Embryonic facial prominence (tissue), 1 donor: ENCODE data around the gene BCOR.

Experiments
- DNase-seq: peaks from one replicate; pipeline ENCODE4 v3.0.0-alpha.2; 2016; ENCODE audit errors: extremely low spot score

BCOR gene

GRCh38 chrX:40097504-40098263 lies at the start of gene BCOR:
BCOR (minus strand) TSS chrX:40097958; CDS start chrX:40077929, 20,029 bp downstream.
- no peak for DNase-seq

DNA sequence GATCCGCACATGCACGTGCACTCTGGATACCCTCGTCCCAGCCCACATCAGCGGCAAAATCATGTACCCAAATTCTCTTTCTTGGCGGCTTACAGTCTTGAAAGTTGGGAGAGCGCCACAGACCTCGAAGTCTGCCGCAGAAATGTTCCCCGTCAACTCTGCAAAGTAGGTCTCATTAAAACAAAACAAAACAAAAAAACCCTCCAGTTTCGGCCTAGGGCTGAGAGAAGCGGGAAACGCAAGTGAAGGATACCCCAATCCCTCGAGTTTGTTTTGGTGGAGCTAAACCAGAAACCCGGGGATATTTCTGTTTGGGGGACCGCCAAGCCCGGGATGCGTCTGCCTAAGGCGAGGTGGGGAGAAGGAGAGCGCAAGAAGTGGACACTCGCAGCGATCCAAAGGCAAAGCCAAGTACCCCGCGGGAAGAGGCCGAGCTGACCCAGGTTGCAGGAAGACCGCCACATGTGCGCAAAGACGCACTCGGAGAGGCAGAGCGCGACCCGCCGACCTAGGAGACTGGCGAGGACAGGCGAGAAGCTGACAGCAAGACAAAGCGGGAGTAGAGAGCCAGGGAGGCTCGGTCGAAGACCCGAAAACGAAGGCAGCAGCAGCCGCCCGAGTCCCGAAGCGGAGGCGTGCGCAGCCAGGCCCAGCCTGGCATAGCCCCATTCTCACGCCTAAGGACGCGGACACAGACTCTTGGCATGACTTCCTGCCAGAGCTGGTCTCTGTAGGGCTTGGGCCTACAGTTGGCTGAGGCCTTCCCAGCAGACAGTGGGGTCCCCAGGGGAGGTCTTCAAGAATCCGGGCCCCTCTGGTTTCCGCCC lies 49.6 kb upstream of the BCOR start:
- DNase-seq = no peak

GRCh38 chrX:40146262-40147125 lies 48.7 kb upstream of the BCOR start:
- DNase-seq = no peak

DNA sequence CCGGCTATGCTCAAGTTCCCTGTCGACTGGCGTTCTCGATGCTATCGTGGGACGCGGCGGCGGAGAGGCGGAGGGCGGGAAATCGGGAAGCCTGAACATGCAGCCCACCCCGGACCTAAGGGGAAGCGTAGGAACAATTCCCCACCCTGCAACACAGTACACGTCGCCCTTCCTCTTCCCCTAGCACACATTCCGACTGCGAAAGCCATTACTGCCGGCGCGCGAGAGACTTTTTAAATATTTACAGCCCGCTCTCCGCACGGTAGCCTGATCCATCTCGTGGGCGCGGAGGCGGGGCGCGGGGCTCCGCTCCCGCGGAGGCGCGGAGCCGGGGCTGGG lies 48.1 kb upstream of the BCOR start:
- no peak for DNase-seq

DNA sequence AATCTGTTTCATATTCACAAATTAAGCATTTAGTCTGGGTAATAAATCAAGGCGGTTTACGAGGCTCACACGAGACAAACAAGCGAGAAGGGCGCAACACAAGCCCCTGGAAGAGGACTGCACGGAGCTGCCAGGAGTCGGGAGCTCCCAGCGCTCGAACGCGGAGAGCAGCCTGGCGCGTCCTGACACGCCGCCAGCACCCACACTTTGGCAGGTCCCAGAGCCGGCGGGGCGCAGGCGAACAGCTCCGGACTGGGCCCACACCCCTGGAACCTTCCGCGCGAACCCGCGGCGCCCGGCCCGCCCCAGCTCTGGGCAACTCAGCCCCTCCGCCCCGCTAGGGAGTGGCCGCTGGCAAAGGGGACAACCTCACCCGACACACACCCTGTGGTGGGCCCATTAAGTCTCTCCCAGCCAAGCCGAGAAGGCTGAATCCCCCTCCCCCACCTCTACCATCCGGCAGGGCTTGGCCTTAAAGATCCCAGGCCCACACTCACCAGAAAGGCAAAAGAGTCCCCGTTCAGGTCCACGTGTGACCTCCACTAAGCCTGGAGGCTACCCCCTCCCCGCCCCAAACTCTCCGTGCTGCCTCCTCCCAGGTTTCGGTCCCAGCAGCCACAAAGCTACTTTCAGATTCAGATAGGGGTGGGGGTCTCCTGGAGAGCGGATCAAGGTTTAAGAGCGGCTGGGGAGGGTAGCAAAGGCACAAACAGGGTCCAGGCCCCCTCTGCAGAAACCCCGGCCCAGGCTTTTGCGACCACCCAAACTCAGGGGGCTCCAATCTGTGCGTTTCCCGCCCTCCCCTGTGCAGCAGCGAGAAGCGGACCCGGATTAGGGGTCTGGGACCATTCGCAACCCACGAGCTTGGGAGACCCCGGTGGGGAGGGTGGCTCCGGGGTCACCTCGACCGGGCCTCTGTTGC lies 47.5 kb upstream of the BCOR start:
- no peak for DNase-seq

DNA sequence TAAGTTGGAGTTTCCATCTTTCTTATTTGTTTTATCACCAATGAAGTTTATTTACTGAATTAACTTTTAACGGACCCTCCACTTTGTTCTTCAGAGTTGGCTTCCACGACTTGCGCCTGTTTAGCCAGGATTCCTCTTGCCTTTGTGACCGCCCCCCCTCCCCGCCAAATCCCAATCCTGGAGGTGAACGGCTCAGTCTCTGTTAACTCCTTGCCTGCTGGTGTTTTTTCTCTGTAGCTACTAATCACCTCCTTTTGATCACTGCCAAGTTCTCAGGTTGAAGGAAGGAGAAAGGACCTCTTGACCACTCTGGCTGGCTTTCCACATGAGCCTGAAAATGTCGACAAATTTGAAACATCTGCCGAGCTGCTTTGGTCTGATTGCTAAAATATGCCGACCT lies 46.8 kb upstream of the BCOR start:
- no peak for DNase-seq

DNA sequence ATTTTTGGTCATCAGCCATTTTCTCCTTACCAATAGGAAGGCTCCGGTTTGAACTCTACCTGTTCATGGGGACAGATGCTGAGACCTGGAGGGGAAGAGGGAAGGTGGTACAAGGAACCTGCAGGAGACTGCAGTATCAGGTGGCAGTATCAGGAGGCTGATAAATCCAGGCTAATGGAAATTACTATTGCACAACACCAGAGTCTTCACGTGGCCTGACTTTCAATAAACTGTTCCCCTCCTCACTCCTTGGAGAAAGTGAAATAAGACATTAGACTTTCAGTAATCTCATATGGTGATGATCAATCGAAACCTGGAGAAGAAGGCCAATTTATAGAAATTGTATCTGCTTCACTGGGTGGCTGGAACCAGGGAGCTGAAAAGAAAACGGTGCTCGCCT lies 46.2 kb upstream of the BCOR start:
- no peak for DNase-seq

DNA sequence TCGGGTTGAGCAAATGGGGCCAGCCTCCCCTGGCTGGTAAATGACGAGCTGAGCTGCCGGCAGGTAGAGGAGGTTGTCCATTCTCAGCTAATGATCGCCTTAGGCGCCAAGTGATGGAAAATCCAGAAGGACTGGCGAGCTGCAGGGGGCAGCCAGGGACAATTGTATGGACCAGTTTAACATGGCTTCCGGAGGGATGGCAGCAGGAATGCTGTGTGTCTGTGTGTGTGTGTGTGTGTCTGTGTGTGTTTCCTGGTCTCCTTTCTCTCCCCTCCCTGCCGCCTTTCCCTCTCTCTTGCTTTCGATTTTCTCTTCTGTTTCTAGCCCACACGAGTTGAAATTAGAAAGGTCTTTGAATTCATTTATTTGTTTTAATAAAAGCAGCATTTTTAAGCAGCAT lies 45.2 kb upstream of the BCOR start:
- no peak for DNase-seq

DNA sequence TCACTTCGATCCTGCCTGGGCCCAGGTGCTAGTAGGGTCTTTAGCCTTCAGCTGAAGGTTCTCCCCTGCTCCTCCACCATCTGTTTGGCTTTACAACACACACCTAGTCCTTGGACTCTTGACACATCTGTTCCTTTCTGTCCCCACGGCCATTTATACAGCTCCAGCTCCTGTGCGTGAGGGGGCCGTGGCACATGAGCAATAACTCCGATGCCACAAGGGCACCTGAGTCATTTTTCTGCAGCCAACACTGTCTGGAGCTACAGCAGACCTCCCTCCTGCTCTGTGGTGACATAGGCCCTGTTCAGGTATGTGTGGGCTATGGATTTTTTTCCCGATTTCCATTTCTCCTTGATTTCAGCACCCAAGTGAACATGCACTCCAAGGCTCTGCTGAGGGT lies 44.7 kb upstream of the BCOR start:
- DNase-seq = no peak

DNA sequence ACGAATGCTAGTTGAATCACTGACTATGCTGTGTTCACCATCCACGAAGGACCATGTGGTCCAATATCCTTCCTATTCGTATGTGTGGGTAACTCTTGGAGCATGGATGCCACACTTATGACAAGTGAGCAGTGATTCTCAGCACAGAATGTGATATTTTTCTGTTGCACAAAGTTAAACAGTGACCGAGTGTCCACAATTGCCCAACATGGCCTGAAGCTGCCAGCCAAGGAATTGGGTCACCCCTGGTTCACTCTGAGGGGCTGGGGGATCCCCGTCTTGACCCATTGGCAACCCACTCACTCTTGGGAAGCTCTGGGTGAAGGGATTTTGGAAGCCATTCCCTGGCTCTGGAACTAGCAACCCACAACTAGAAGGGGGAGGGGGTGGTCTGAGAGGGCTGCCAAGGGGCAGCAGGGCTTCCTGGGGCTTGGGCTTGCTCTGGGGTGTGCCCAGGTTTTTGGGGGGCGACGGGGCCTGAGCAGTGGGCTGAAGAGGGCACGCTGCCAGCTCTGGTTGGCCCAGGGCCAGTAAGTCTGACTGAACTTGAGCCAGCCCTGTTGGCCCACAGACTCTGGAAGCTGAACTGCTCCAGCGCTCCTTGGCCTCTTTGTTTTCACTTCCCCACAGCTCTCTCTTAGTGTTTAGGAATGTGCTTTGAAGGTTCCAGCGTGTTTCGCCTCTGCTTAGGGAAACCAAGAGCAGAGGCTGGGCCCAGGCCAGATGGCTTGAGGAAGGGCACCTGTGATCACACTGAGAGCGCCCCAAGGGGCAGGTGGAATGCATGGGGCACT lies 43.1 kb upstream of the BCOR start:
- DNase-seq = no peak

DNA sequence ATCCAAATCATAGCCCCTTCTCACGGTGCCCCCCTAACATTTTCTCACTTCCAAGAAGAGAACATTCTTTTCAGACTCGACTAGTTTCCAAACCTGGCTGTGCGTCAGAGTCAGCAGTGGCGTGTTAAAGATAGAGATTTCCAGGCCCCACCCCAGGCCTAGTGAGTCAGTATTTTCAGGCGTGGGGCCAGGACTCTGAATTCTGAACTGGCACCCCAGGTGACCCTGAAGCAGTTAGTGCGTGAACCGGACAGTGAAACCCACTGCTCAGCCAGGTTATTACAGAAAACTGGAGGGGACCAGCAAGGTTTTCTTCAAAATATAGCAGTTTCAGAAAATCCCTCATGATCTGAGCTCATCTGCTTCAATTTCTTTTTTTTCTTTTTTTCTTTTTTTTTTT lies 35.0 kb upstream of the BCOR start:
- no peak for DNase-seq

DNA sequence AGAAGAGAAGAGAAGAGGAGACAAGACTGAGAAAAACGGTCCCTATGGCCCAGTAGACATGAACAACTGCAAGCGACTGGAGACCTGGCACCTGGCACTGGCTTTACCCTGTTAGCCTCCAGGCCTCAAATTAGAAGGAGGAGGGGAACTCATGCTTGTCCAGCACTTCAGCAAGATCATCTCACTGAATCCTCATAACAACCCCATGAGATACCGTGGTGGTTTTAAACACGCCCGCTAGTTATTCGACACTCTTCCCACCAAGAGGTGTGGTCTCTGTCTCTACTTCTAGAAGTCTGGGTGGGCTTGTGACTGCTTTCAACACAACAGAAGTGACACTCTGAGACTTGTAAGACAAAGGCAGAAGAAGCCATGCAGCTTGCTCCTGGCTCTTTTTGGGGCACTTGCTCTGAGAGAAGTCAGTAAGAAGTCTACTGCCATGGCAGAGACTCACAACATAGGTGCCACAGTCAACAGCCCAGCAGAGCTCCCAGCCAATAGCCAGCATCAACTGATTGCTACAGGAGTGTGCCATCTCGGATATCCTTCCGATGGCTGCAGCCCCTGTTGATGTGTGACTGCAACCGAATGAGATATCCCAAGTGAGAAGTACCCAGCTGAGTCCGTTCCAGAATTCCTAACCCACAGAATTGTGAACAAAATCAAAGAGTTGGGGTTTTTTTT lies 34.0 kb upstream of the BCOR start:
- no peak for DNase-seq

DNA sequence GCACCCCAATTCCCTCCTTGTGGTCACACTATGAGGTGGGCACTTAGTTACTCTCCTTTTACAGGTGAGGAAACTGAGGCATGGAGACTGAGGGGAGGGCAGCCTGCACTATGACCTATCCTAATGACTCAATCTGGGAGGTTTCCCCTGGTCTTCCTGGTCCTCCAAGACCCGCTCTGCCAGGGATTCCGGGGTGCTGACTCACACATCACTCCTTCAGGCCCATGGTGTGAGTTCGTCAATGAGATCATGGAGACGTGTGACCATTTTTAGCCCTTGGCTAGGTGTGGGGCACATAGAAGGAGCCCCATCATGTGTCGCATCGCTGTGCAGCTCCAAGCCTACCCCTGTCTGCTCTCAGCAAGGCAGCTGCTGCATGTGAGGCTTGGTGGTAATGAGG lies 32.4 kb upstream of the BCOR start:
- DNase-seq = no peak

DNA sequence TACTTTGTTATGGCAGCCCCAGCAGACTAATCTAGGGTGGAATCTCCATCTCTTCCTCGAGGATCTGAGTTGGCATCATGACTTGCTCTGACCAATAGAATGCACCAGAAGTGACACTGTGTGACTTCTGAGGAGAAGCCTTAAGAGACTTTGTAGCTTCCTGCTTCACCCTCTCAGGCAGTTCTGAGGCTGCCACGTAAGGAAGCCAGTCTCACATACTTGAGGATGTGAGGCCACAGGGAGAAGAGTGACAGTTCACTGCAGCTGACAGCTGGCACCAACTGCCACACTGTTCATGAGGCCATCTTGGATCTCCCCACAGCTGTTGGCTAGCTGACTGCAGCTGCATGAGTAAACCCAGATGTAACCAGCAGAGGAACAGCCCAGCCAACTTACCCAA lies 29.3 kb upstream of the BCOR start:
- DNase-seq = no peak

DNA sequence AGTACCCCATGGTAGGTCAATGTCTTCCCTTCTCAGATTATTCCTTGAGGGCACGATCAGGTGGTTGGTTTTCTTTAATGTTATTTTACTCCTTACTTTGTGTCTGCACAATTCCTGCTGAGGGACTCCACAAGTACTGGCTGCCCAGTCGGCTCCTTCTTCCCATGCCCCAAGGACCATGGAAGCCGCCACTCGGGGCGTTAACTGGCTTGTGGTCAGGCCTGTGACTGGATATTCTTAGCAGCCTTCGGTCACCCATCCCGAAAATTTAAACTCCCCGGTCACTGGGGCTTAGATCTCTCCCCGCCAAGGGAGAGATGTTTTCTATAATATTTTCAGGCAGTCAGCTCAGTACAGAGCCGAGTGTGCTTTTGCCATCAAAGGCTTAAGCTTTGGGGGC lies 24.7 kb upstream of the BCOR start:
- DNase-seq = no peak

DNA sequence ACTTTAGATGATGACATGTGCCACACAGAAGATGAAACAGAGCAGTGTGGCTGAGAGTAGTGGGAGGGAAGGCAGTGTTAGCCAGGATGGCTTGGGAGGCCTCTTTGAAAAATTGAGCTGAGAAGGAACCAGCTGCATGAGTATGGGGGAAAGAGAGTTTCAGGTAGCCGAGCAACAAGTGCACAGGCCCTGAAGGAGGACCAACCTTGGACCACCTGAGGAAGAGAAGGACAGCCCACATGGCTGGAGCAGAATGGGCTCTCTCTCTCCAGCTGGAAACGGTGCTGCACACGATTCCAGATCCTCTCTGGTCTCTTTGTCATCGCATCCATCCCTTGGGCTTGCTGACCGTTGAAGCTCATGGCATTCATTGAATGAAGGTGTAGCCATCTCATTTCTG lies 23.9 kb upstream of the BCOR start:
- no peak for DNase-seq

DNA sequence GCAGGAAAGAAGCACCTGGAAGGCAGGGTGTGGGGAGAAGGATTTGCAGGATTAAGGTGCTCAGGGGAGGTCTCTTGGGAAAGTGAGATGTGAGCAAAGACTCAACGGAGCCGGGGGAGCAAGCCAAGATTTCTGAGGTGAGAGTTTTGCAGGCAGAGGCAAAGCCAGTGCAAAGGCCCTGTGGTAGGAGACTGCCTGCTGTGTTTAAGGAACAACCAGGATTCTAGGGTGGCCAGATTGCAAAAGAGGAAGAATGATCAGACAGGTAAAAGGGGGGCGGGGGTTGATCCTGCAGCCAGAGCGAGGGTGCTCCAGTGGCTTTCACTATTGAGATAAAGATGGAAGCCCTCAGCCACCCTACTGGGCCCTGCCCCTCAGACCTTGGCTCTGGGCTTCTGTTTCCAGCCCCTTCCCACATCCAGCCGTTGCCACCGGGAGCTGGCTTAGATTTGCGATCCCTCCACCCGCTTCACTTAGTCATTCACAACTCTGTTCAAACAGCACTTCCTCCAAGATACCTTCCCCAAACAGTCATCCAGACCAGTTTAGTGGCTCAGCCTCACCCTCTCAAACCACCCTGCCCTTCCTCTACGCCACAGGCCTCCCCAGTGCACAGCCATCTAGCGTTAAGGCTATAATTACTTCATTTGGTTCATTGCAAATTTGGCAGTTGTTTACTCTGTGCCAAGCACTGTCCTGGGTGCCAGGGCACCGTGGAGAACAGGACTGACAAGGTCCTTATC lies 23.3 kb upstream of the BCOR start:
- no peak for DNase-seq

GRCh38 chrX:40117715-40118285 lies 20.0 kb upstream of the BCOR start:
- no peak for DNase-seq

- no peak for DNase-seq
These were observed 19.2 kb upstream of the BCOR start for GRCh38 chrX:40116925-40117324.
